Tibial artery (tissue), 4 donors: ENCODE results near the gene MYO5B.

Experiments used
- DNase-seq, 2 donors: peaks; one replicate each; pipeline ENCODE4 v3.0.0-alpha.2; 2019
- H3K27ac ChIP-seq, 2 donors: fragments of 200-600 bp; sonication (generic) in 1 of 2; 1 replicate in 1 of 2; 2 replicates in 1 of 2; pipeline ENCODE4 v1.5.1; 2018 to 2019; ENCODE audit warnings: mild to moderate bottlenecking in 1 of 2
- H3K27me3 ChIP-seq, 2 donors: fragments of 200-600 bp; sonication (generic) in 1 of 2; one replicate each; pipeline versions ENCODE4 v1.5.1 to v1.6.0; 2016 to 2019
- H3K36me3 ChIP-seq, 3 donors: fragments of 200-600 bp; sonication (generic) in 2 of 3; one replicate each; pipeline ENCODE4 v1.5.1; 2016 to 2019; ENCODE audit warnings: mild to moderate bottlenecking in 2 of 3
- H3K4me1 ChIP-seq, 4 donors: fragments of 200-600 bp; sonication (generic) in 2 of 4; 1 replicate in 3 of 4; 2 replicates in 1 of 4; pipeline ENCODE4 v1.5.1; 2016 to 2019
- H3K4me3 ChIP-seq, 2 donors: fragments of 200-600 bp; sonication (generic) in 1 of 2; 1 replicate in 1 of 2; 2 replicates in 1 of 2; pipeline ENCODE4 v1.5.1; 2018 to 2019; ENCODE audit warnings: mild to moderate bottlenecking in 2 of 2
- H3K9me3 ChIP-seq, 3 donors: fragments of 200-600 bp; sonication (generic) in 1 of 3; one replicate each; pipeline ENCODE4 v1.5.1; 2016 to 2019
- intact Hi-C: fragments of 100-400 bp; cut with DNase I; formaldehyde crosslinking; loops from one replicate; pipeline ENCODE4 v1.15.0; 2023; ENCODE audit warnings: low total_unique reads
- TF ChIP-seq, protein P1 (sequence below), 2 experiments: fragments of 200-600 bp in 1 of 2; fragments of 450-650 bp in 1 of 2; IDR thresholded peaks; one replicate each; pipeline ENCODE4 v1.5.1; 2017 to 2019; ENCODE audit warnings: antibody characterized with exemption in 2 of 2, mild to moderate bottlenecking in 1 of 2, moderate library complexity in 1 of 2

The MYO5B gene

DNA sequence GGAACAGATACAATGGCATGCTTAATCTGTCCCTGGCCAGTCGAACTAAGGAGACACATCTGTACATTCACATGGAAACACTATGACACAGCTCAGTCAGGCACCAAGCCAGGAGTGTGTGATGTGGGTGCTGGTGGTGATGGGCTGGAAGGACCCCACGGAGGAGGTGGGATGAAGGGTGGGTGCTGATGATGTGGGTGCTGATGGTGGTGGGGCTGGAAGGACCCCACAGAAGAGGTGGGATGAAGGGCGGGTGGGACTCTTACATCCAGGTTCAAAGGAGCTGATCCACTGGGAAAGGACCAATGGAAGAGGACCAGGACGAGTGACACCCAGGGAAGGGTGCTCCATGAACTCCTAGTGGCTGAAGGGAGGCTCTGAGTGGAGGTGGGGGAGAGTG, 346.8 kb downstream of the MYO5B start:
- Histone ChIP-seq H3K4me1 (no peaks in the 10 kb centered on the region), H3K27ac (no peak overlapping the region), H3K4me3 (no peak overlapping the region), H3K9me3 (no peaks in the 10 kb centered on the region), H3K27me3 (peaks cover 0 to 17% of the 10 kb centered on the region in 2 donors), H3K36me3 (peaks cover 0 to 12% (median 0%) of the 10 kb centered on the region in 3 donors)
- DNase-seq: no peak
- intact Hi-C loops: no loop called here
- TF ChIP-seq, protein P1, sequence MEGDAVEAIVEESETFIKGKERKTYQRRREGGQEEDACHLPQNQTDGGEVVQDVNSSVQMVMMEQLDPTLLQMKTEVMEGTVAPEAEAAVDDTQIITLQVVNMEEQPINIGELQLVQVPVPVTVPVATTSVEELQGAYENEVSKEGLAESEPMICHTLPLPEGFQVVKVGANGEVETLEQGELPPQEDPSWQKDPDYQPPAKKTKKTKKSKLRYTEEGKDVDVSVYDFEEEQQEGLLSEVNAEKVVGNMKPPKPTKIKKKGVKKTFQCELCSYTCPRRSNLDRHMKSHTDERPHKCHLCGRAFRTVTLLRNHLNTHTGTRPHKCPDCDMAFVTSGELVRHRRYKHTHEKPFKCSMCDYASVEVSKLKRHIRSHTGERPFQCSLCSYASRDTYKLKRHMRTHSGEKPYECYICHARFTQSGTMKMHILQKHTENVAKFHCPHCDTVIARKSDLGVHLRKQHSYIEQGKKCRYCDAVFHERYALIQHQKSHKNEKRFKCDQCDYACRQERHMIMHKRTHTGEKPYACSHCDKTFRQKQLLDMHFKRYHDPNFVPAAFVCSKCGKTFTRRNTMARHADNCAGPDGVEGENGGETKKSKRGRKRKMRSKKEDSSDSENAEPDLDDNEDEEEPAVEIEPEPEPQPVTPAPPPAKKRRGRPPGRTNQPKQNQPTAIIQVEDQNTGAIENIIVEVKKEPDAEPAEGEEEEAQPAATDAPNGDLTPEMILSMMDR (IDR thresholded peaks at IDR 0.05): no peak

DNA sequence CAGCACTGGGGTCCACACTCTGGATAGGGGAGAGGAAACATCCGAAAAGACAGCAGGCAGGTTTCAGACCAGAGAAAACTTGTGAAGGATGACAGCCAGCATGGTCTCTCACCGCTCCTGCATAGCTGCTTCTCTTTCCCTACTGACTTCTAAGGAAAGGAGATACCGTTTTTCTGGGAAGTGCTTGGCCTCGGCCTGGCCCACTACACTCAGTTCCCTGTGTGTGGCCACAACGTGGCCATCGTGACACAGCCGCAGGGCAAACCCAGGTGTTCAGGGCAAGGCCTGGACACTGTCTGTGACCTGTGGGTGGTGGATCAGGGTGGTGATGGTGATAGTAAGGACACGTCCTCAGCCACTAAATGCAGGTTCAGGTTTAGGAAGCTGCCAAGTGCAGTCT, 347.4 kb downstream of the MYO5B start:
- no peaks in the 10 kb centered on the region for H3K9me3 ChIP-seq
- TF ChIP-seq, protein P1 (IDR thresholded peaks at IDR 0.05): no peak
- peaks cover 0 to 12% (median 0%) of the 10 kb centered on the region in 3 donors for H3K36me3 ChIP-seq
- H3K4me3 ChIP-seq: no peak overlapping the region
- no peak for DNase-seq
- H3K27me3 ChIP-seq: peaks cover 0 to 17% of the 10 kb centered on the region in 2 donors
- no peak overlapping the region for H3K27ac ChIP-seq
- H3K4me1 ChIP-seq: no peaks in the 10 kb centered on the region
- intact Hi-C loops: no loop called here

DNA sequence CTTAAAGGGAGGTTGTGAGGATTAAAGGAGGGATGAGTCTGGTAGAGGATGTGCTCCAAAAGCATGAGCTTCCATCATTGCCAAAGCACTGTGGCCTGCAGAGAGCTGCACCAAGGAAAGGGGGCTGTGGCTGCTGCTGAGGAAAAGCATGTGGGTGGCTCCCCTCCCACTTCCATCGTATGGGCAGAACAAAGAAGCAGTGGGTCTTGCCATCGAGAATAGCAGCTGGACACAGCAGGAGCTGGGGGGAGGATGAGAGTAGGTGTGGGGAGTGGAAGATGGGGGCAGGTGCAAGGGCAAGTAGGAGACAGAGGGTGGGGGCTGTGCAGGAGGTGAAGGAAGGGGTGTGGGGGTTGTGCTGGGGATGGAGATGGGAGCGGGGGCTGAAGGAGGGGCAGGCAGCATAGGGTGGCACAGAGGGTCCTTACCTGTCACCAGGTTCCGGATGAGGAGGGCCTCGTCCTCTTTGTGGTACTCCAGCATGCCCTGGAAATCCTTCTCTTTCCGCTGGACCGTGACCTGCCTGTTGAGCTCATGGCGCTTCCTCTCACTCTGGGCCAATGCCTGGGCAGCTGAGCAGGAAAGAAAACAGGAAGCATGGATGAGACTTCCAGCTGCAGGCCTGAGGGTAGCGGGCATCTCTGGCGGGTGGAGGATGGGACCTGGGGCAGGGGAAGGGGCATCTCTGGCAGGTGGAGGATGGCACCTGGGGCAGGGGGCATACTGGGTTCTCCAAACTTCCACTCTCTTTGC, 348.1 kb downstream of the MYO5B start:
- H3K27me3 ChIP-seq: peaks cover 0 to 17% of the 10 kb centered on the region in 2 donors
- intact Hi-C loops: no loop called here
- H3K36me3 ChIP-seq: peaks cover 0 to 12% (median 0%) of the 10 kb centered on the region in 3 donors
- H3K27ac ChIP-seq: no peak overlapping the region
- H3K4me3 ChIP-seq: no peak overlapping the region
- TF ChIP-seq, protein P1 (IDR thresholded peaks at IDR 0.05): no peak
- H3K4me1 ChIP-seq: no peaks in the 10 kb centered on the region
- DNase-seq: no peak
- H3K9me3 ChIP-seq: no peaks in the 10 kb centered on the region

GRCh38 chr18:49846361-49846662, 348.6 kb downstream of the MYO5B start:
- no peak overlapping the region for H3K27ac ChIP-seq
- no peaks in the 10 kb centered on the region for H3K9me3 ChIP-seq
- no peak overlapping the region for H3K4me3 ChIP-seq
- peaks cover 0 to 16% (median 0%) of the 10 kb centered on the region in 3 donors for H3K36me3 ChIP-seq
- TF ChIP-seq, protein P1 (IDR thresholded peaks at IDR 0.05): no peak
- intact Hi-C loops: no loop called here
- DNase-seq: no peak
- peaks cover 0 to 17% of the 10 kb centered on the region in 2 donors for H3K27me3 ChIP-seq
- no peaks in the 10 kb centered on the region for H3K4me1 ChIP-seq

DNA sequence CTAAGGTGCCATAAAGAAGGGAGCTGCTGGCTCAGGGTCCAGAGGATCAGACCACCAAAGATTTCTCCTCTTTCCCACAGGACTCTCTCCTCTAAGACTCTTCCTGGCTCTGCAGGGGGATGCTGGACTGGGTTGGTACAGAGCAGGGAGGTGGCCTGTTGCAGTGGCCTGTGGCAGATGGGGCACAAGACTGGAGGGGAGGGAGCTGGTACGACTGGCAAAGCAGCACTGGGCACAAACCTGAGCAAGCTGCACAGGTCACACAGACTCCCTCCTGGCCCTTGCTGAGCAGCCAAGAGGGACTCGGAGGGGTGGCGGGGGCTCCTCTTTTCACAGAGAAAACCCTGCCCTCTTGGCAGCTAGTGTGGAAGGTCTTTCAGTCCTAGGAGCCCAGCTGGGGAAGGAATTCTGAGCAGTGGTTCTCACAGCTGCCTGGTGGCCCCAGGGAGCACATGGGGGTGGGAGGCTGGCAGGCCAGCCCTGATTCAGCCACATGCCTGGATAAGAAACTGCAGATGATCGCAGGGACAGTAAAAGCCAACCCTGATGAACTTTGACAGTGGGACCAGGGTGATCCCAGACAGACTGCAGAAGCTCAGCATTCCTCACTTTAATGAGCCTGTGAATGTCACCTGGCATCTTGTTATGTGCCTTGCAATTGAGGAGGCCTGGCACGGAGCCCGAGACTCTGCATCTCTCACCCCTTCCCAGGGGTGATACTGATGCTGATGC, 349.2 kb downstream of the MYO5B start:
- Histone ChIP-seq H3K4me1 (no peaks in the 10 kb centered on the region), H3K27ac (no peak overlapping the region), H3K4me3 (no peak overlapping the region), H3K27me3 (peaks cover 0 to 17% of the 10 kb centered on the region in 2 donors), H3K36me3 (peaks cover 0 to 21% (median 0%) of the 10 kb centered on the region in 3 donors), H3K9me3 (no peaks in the 10 kb centered on the region)
- DNase-seq: no peak
- TF ChIP-seq, protein P1 (IDR thresholded peaks at IDR 0.05): no peak
- intact Hi-C loops: no loop called here
